HG03175 (cell line): ENCODE data around the gene NUP93.
"Not testable (repeated sequence)": the region's sequence is repeated elsewhere in the genome, so short reads cannot be mapped to it uniquely, and the experiment has no call there.

ENCODE experiments used
- ATAC-seq: cut with Tn5 transposase; IDR thresholded peaks from one replicate; pipeline ENCODE4 v1.9.1; 2021; ENCODE audit warnings: mild to moderate bottlenecking, moderate library complexity; ENCODE audit not compliant: unreplicated experiment

Gene NUP93

GRCh38 chr16:56775162-56775561, 45.2 kb downstream of the NUP93 start:
- no peak for ATAC-seq

- no peak for ATAC-seq
Observed at GRCh38 chr16:56776562-56776961, 46.6 kb downstream of the NUP93 start.

GRCh38 chr16:56777001-56777400, 47.1 kb downstream of the NUP93 start:
- ATAC-seq = no peak

- no peak for ATAC-seq
Observed at GRCh38 chr16:56777482-56777881, 47.6 kb downstream of the NUP93 start.

- no peak for ATAC-seq
Observed at GRCh38 chr16:56779906-56780305, 50.0 kb downstream of the NUP93 start.

- ATAC-seq = no peak
Observed at GRCh38 chr16:56780646-56781045, 50.7 kb downstream of the NUP93 start.

GRCh38 chr16:56781528-56781961, 51.6 kb downstream of the NUP93 start:
- no peak for ATAC-seq

- ATAC-seq = no peak
Observed at GRCh38 chr16:56783344-56783743, 53.4 kb downstream of the NUP93 start.

GRCh38 chr16:56785317-56785716, 55.4 kb downstream of the NUP93 start:
- ATAC-seq = no peak

- ATAC-seq = no peak
Observed at GRCh38 chr16:56787167-56787566, 57.2 kb downstream of the NUP93 start.

- ATAC-seq = no peak
Observed at GRCh38 chr16:56788435-56788834, 58.5 kb downstream of the NUP93 start.

GRCh38 chr16:56789360-56789759, 59.4 kb downstream of the NUP93 start:
- no peak for ATAC-seq

GRCh38 chr16:56792967-56793366, 63.0 kb downstream of the NUP93 start:
- no peak for ATAC-seq

- ATAC-seq = no peak
Observed at GRCh38 chr16:56793492-56793891, 63.6 kb downstream of the NUP93 start.

- no peak for ATAC-seq
Observed at GRCh38 chr16:56795011-56795410, 65.1 kb downstream of the NUP93 start.

- ATAC-seq = not testable (repeated sequence)
Observed at GRCh38 chr16:56797038-56797437, 67.1 kb downstream of the NUP93 start.

- no peak for ATAC-seq
Observed at GRCh38 chr16:56797861-56798260, 67.9 kb downstream of the NUP93 start.

GRCh38 chr16:56798955-56799354, 69.0 kb downstream of the NUP93 start:
- ATAC-seq = no peak

GRCh38 chr16:56800355-56800754, 70.4 kb downstream of the NUP93 start:
- no peak for ATAC-seq

- ATAC-seq = no peak
Observed at GRCh38 chr16:56801762-56802161, 71.8 kb downstream of the NUP93 start.

- ATAC-seq = no peak
Observed at GRCh38 chr16:56807011-56807675, 77.2 kb downstream of the NUP93 start.

GRCh38 chr16:56807676-56808067, 77.7 kb downstream of the NUP93 start:
- ATAC-seq = not testable (repeated sequence)

GRCh38 chr16:56810954-56811353, 81.0 kb downstream of the NUP93 start:
- ATAC-seq = no peak
